ENCODE data around the gene SETD5. TPM values are rescaled to one million over a fixed set of nuclear protein-coding genes. Genes with fewer than 3 reads are reported as not detected.

SETD5 gene
- total and polyA plus RNA-seq, 12 donors: 10.8 to 64.7 (median 55.6) TPM

GRCh38 chr3:9412293-9412692, 14.9 kb downstream of the SETD5 start:
- DNase-seq (no peak), ATAC-seq (peak in 1 of 8 donors; percentile 43)
- intact Hi-C loops (cut with DNase I): no loop called here
- H3K9me3 ChIP-seq: peaks cover 0 to 7% (median 0%) of the 10 kb centered on the region in 11 donors
- no peak overlapping the region for H3K4me3 ChIP-seq
- H3K27ac ChIP-seq: peak overlapping the region in 2 of 10 donors; percentile 45 to 55
- WGBS, 2 donors: 65 to 67% methylated on average over 1 of the region's 1 CpG
- H3K27me3 ChIP-seq: no peaks in the 10 kb centered on the region
- H3K36me3 ChIP-seq: peaks cover 0 to 13% (median 0%) of the 10 kb centered on the region in 9 donors
- TF ChIP-seq, protein P1, sequence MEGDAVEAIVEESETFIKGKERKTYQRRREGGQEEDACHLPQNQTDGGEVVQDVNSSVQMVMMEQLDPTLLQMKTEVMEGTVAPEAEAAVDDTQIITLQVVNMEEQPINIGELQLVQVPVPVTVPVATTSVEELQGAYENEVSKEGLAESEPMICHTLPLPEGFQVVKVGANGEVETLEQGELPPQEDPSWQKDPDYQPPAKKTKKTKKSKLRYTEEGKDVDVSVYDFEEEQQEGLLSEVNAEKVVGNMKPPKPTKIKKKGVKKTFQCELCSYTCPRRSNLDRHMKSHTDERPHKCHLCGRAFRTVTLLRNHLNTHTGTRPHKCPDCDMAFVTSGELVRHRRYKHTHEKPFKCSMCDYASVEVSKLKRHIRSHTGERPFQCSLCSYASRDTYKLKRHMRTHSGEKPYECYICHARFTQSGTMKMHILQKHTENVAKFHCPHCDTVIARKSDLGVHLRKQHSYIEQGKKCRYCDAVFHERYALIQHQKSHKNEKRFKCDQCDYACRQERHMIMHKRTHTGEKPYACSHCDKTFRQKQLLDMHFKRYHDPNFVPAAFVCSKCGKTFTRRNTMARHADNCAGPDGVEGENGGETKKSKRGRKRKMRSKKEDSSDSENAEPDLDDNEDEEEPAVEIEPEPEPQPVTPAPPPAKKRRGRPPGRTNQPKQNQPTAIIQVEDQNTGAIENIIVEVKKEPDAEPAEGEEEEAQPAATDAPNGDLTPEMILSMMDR (IDR thresholded peaks at IDR 0.05): no peak
- peaks cover 0 to 98% (median 82%) of the 10 kb centered on the region in 9 donors for H3K4me1 ChIP-seq

GRCh38 chr3:9414826-9415225, 17.4 kb downstream of the SETD5 start:
- no peaks in the 10 kb centered on the region for H3K27me3 ChIP-seq
- H3K36me3 ChIP-seq: peaks cover 0 to 13% (median 0%) of the 10 kb centered on the region in 9 donors
- ATAC-seq (no peak), DNase-seq (no peak)
- peaks cover 0 to 90% (median 59%) of the 10 kb centered on the region in 9 donors for H3K4me1 ChIP-seq
- H3K4me3 ChIP-seq: no peak overlapping the region
- TF ChIP-seq, protein P1 (IDR thresholded peaks at IDR 0.05): no peak
- no peak overlapping the region for H3K27ac ChIP-seq
- intact Hi-C loops (cut with DNase I): no loop called here
- H3K9me3 ChIP-seq: peaks cover 0 to 1% (median 0%) of the 10 kb centered on the region in 11 donors

DNA sequence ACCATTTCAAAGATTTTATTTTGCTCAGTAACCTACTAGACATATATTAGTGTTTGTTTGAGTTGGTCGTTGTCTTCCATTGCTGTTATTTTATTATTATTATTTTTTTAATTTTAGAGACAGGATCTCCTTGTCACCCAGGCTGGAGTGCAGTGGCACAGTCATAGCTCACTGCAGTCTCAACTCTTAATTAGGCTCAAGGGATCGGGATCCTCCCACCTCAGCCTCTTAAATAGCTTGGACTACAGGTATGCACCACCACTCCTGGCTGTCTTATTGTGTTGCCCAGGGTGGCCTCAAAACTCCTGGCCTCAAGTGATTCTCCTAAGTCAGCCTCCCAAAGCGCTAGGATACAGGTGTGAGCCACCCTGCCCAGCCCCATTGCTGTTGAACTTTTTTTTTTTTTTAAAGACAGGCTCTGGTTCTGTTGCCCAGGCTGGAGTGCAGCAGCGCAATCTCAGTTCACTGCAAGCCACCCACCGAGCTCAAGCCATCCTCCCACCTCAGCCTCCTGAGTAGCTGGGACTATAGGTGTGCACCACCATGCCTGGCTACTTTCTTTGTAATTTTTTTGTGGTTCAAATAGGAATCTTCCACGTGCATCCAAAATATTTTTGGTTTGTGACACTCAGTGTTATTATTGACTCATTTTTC, 18.2 kb downstream of the SETD5 start:
- no peak for DNase-seq
- Histone ChIP-seq H3K27ac (peak overlapping the region in 2 of 10 donors; percentile 29 to 35), H3K4me3 (no peak overlapping the region), H3K36me3 (peaks cover 0 to 13% (median 0%) of the 10 kb centered on the region in 9 donors), H3K9me3 (no peaks in the 10 kb centered on the region), H3K27me3 (no peaks in the 10 kb centered on the region), H3K4me1 (peaks cover 0 to 90% (median 60%) of the 10 kb centered on the region in 9 donors)
- intact Hi-C loops (cut with DNase I): no loop called here
- TF ChIP-seq, protein P1 (IDR thresholded peaks at IDR 0.05): no peak
- peak in 3 of 8 donors; percentile 22 to 37 (median 31) for ATAC-seq
- 82 to 85% methylated on average over 6 of the region's 6 CpGs for WGBS, 2 donors

GRCh38 chr3:9416139-9416780, 18.8 kb downstream of the SETD5 start:
- Histone ChIP-seq H3K36me3 (peaks cover 0 to 13% (median 0%) of the 10 kb centered on the region in 9 donors), H3K9me3 (no peaks in the 10 kb centered on the region), H3K27ac (peak overlapping the region in 2 of 10 donors; percentile 29 to 34), H3K27me3 (no peaks in the 10 kb centered on the region), H3K4me1 (peaks cover 0 to 90% (median 61%) of the 10 kb centered on the region in 9 donors), H3K4me3 (no peak overlapping the region)
- DNase-seq: no peak
- 44 to 49% methylated on average over 3 of the region's 3 CpGs for WGBS, 2 donors
- intact Hi-C loops (cut with DNase I): no loop called here
- TF ChIP-seq, protein P1 (IDR thresholded peaks at IDR 0.05): no peak
- peak in 3 of 8 donors; percentile 18 to 67 (median 64) for ATAC-seq
